Stimulated activated CD8-positive, alpha-beta memory T cell treated with anti-CD3 and anti-CD28 coated beads, Interleukin-12 subunit alpha, Interleukin-12 subunit beta, amount 100 ng/mL, for 1 hour (primary cell): ENCODE measurements around the gene NEUROD4.
"Not testable (repeated sequence)": the region's sequence is repeated elsewhere in the genome, so short reads cannot be mapped to it uniquely, and the experiment has no call there.

Experiments used
- DNase-seq: peaks from one replicate; pipeline ENCODE4 v3.0.0-alpha.2; 2020; ENCODE audit warnings: low read depth

Gene NEUROD4

GRCh38 chr12:55019784-55020183, at the start of gene NEUROD4:
TSS of gene NEUROD4 (plus strand) at chr12:55019974. CDS start at chr12:55026440, 6,466 bp downstream.
- DNase-seq, result no peak

GRCh38 chr12:54970741-54971140, 49.0 kb upstream of the NEUROD4 start:
- no peak for DNase-seq

- no peak for DNase-seq
Measured at GRCh38 chr12:54973556-54973955, 46.2 kb upstream of the NEUROD4 start.

- DNase-seq, result no peak
Measured at GRCh38 chr12:54974279-54974678, 45.5 kb upstream of the NEUROD4 start.

- DNase-seq, result no peak
Measured at GRCh38 chr12:54975272-54975671, 44.5 kb upstream of the NEUROD4 start.

- DNase-seq, result no peak
Measured at GRCh38 chr12:54975875-54976274, 43.9 kb upstream of the NEUROD4 start.

- DNase-seq, result no peak
Measured at GRCh38 chr12:54977155-54977554, 42.6 kb upstream of the NEUROD4 start.

- DNase-seq, result no peak
Measured at GRCh38 chr12:54977857-54978256, 41.9 kb upstream of the NEUROD4 start.

GRCh38 chr12:54980341-54980740, 39.4 kb upstream of the NEUROD4 start:
- peak; percentile 33 for DNase-seq

GRCh38 chr12:54981796-54982195, 38.0 kb upstream of the NEUROD4 start:
- DNase-seq, result no peak

- peak; percentile 25 for DNase-seq
Measured at GRCh38 chr12:54983536-54984101, 36.2 kb upstream of the NEUROD4 start.

GRCh38 chr12:54984658-54985376, 35.0 kb upstream of the NEUROD4 start, which contains the start of gene TESPA1:
TSS of gene TESPA1 (minus strand) at chr12:54984762. CDS start at chr12:54974562, 10,200 bp downstream.
- DNase-seq, result peak; percentile 74

GRCh38 chr12:54986773-54987172, 33.0 kb upstream of the NEUROD4 start:
- not testable (repeated sequence) for DNase-seq

GRCh38 chr12:54987611-54988231, 32.1 kb upstream of the NEUROD4 start:
- DNase-seq, result no peak

- DNase-seq, result no peak
Measured at GRCh38 chr12:54988402-54989054, 31.2 kb upstream of the NEUROD4 start.

GRCh38 chr12:54989829-54990228, 29.9 kb upstream of the NEUROD4 start:
- DNase-seq, result no peak

GRCh38 chr12:54991161-54991990, 28.4 kb upstream of the NEUROD4 start:
- no peak for DNase-seq

- no peak for DNase-seq
Measured at GRCh38 chr12:54991991-54992375, 27.8 kb upstream of the NEUROD4 start.

- peak; percentile 37 for DNase-seq
Measured at GRCh38 chr12:54993181-54993835, 26.5 kb upstream of the NEUROD4 start.

GRCh38 chr12:54996205-54996604, 23.6 kb upstream of the NEUROD4 start:
- no peak for DNase-seq

- no peak for DNase-seq
Measured at GRCh38 chr12:54997929-54998522, 21.7 kb upstream of the NEUROD4 start.
